Ishikawa (cell line): ENCODE results near the gene CPE.

Source experiments
- CEBPB ChIP-seq: IDR thresholded peaks from 2 replicates; pipeline ENCODE4 v1.6.1; 2012
- CREB1 ChIP-seq: IDR thresholded peaks from 2 replicates; pipeline ENCODE4 v1.6.1; 2012; ENCODE audit warnings: low read depth
- EGR1 ChIP-seq: IDR thresholded peaks from 2 replicates; pipeline ENCODE4 v1.6.1; 2012
- EP300 ChIP-seq: IDR thresholded peaks from 2 replicates; pipeline ENCODE4 v1.6.1; 2012; ENCODE audit warnings: borderline replicate concordance
- FOXM1 ChIP-seq: IDR thresholded peaks from 2 replicates; pipeline ENCODE4 v1.6.1; 2012; ENCODE audit warnings: low read depth, borderline replicate concordance
- NFIC ChIP-seq: IDR thresholded peaks from 2 replicates; pipeline ENCODE4 v1.6.1; 2012
- RAD21 ChIP-seq: IDR thresholded peaks from 2 replicates; pipeline ENCODE4 v1.6.1; 2012; ENCODE audit warnings: low read depth
- TAF1 ChIP-seq: IDR thresholded peaks from 2 replicates; pipeline ENCODE4 v1.6.1; 2012; ENCODE audit warnings: low read depth, mild to moderate bottlenecking
- TCF12 ChIP-seq: IDR thresholded peaks from 2 replicates; pipeline ENCODE4 v1.6.1; 2012; ENCODE audit warnings: low read depth
- TEAD4 ChIP-seq: IDR thresholded peaks from 2 replicates; pipeline ENCODE4 v1.6.1; 2012
- YY1 ChIP-seq: IDR thresholded peaks from 2 replicates; pipeline ENCODE4 v1.6.1; 2012; ENCODE audit warnings: low read depth
- ZBTB7A ChIP-seq: IDR thresholded peaks from 2 replicates; pipeline ENCODE4 v1.6.1; 2012; ENCODE audit warnings: low read depth
- TF ChIP-seq, protein P1 (sequence below): IDR thresholded peaks from 2 replicates; pipeline ENCODE4 v1.6.1; 2012
- TF ChIP-seq, protein P2 (sequence below): IDR thresholded peaks from 2 replicates; pipeline ENCODE4 v1.6.1; 2012; ENCODE audit warnings: low read depth, mild to moderate bottlenecking
- TF ChIP-seq, protein P3 (sequence below): IDR thresholded peaks from 2 replicates; pipeline ENCODE4 v1.6.1; 2012

CPE gene

DNA sequence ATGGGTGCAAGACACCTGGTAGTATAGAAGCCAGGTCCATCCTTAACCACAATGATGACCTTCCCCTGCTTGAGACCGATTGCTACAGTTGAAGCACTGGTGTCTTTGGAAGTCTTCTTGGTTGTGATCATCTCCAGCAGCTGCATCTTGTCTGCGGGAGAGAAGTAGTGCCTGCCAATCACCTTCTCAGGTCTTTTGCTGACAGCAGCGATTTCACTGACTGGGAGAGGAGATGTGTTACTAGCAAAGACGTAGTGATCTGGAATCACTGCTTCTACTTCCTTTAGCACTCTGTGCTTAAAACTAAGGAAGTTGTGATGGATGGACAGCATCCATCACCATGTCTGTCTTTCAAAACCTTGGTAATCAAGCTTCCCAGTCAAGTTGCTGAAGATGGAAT is 25.9 kb downstream of the CPE start:
- TF ChIP-seq NFIC (no peak), RAD21 (no peak), EGR1 (no peak), CREB1 (no peak), EP300 (no peak), CEBPB (no peak), TCF12 (no peak), FOXM1 (no peak), TEAD4 (no peak), YY1 (no peak), TAF1 (no peak), ZBTB7A (no peak)
- TF ChIP-seq, protein P1, sequence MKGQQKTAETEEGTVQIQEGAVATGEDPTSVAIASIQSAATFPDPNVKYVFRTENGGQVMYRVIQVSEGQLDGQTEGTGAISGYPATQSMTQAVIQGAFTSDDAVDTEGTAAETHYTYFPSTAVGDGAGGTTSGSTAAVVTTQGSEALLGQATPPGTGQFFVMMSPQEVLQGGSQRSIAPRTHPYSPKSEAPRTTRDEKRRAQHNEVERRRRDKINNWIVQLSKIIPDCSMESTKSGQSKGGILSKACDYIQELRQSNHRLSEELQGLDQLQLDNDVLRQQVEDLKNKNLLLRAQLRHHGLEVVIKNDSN = no peak
- TF ChIP-seq, protein P2, sequence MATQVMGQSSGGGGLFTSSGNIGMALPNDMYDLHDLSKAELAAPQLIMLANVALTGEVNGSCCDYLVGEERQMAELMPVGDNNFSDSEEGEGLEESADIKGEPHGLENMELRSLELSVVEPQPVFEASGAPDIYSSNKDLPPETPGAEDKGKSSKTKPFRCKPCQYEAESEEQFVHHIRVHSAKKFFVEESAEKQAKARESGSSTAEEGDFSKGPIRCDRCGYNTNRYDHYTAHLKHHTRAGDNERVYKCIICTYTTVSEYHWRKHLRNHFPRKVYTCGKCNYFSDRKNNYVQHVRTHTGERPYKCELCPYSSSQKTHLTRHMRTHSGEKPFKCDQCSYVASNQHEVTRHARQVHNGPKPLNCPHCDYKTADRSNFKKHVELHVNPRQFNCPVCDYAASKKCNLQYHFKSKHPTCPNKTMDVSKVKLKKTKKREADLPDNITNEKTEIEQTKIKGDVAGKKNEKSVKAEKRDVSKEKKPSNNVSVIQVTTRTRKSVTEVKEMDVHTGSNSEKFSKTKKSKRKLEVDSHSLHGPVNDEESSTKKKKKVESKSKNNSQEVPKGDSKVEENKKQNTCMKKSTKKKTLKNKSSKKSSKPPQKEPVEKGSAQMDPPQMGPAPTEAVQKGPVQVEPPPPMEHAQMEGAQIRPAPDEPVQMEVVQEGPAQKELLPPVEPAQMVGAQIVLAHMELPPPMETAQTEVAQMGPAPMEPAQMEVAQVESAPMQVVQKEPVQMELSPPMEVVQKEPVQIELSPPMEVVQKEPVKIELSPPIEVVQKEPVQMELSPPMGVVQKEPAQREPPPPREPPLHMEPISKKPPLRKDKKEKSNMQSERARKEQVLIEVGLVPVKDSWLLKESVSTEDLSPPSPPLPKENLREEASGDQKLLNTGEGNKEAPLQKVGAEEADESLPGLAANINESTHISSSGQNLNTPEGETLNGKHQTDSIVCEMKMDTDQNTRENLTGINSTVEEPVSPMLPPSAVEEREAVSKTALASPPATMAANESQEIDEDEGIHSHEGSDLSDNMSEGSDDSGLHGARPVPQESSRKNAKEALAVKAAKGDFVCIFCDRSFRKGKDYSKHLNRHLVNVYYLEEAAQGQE = no peak
- TF ChIP-seq, protein P3, sequence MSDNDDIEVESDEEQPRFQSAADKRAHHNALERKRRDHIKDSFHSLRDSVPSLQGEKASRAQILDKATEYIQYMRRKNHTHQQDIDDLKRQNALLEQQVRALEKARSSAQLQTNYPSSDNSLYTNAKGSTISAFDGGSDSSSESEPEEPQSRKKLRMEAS = no peak

DNA sequence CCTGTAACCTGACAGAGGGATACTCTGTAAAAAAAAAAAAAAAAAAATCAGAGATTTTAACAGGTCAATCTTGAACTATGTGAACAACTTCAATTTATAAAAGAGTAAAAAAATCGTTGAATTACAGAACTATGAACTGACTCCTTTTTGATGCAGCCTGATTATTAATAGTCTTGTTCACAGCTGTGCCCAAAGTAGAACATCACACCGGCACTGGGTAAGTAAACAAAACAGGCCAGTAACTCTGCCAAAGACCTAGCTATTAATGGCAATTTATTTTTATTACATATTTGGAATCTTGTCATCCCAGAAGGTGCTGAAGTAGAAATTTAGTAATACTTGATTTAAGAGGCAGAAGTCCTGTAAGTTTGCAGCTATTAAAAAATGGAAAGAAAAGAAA is 31.4 kb downstream of the CPE start:
- TF ChIP-seq NFIC (no peak), CEBPB (no peak), ZBTB7A (no peak), EP300 (no peak), EGR1 (no peak), RAD21 (no peak), TCF12 (no peak), TAF1 (no peak), CREB1 (no peak), FOXM1 (no peak), TEAD4 (no peak)
- TF ChIP-seq, protein P2 = no peak
- TF ChIP-seq, protein P3 = no peak
- TF ChIP-seq, protein P1 = no peak

DNA sequence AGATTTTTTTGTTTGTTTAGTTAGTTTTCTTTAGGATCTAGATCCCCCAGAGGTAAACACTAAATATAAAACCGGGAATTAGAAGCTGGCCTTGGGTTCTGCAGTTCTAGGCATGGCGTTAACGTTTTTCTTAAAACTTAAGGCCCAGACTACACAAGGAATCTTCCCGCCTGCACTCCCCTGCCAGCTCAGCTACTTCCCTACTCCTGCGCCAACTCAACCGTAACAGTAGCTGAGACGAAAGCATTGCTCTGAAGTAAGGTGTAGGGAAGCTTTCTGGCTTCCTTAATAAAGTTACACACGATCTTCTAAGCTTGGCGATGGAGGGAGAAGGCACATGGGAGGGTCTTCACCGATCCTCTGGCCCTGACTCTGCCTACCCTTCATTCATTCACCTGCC is 37.1 kb downstream of the CPE start:
- TF ChIP-seq TCF12 (peak; percentile 38; the same call in 1 of the 2 replicates), EGR1 (no peak), NFIC (peak; percentile 50), CREB1 (no peak), YY1 (no peak), EP300 (peak; percentile 37; the same call in 1 of the 2 replicates), FOXM1 (no peak), ZBTB7A (no peak), TEAD4 (peak; percentile 66; the same call in 1 of the 2 replicates), RAD21 (peak; percentile 15; the same call in 1 of the 2 replicates), CEBPB (no peak), TAF1 (no peak)
- TF ChIP-seq, protein P3 = peak; percentile 87
- TF ChIP-seq, protein P2 = no peak
- TF ChIP-seq, protein P1 = no peak

DNA sequence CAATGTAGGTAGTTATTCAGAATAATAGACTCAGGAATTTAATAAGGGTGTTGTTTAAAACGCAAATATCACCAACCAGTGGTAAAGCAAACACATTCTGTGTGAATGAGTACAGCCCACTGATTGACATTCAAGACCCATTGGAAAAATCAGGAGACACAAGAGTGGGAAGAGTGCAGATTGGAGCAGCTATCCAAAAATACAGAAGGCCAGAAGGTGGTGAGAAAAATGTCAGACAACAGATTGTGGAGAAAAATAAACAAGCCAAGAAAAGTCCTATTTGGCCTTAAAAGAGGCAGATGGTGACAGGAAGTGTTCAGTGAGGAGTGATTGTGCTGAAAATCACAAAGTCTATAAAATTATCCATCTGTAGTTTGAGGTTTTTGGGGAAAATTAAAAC is 39.3 kb downstream of the CPE start:
- TF ChIP-seq, protein P1 = no peak
- no peak for TF ChIP-seq CEBPB
- TF ChIP-seq, protein P2 = no peak
- TF ChIP-seq YY1 = no peak
- TF ChIP-seq TEAD4 = no peak
- no peak for TF ChIP-seq CREB1
- no peak for TF ChIP-seq NFIC
- no peak for TF ChIP-seq TAF1
- no peak for TF ChIP-seq RAD21
- no peak for TF ChIP-seq ZBTB7A
